Right kidney (tissue), 9 donors: ENCODE measurements around the gene C19orf81.
"Not testable (repeated sequence)": the region's sequence is repeated elsewhere in the genome, so short reads cannot be mapped to it uniquely, and the experiment has no call there.

Source experiments
- DNase-seq: peaks from one replicate; pipeline ENCODE4 v3.0.0-alpha.2; 2016
- long read RNA-seq, 8 donors: transcript quantifications; one replicate each; lab custom pipeline, GENCODE V29; 2026

The C19orf81 gene
- long read RNA-seq, donor 1, partial matches to known transcripts, result 6 of 21 reads
- long read RNA-seq, donor 1, other reads (novel, unspliced or antisense), result 11 of 21 reads
- long read RNA-seq, donor 2, partial matches to known transcripts, result 10 of 17 reads
- long read RNA-seq, donor 2, other reads (novel, unspliced or antisense), result 5 of 17 reads
- long read RNA-seq, donor 3, result 0 reads
- long read RNA-seq, donor 4, partial matches to known transcripts, result 10 of 18 reads
- long read RNA-seq, donor 4, other reads (novel, unspliced or antisense), result 7 of 18 reads
- long read RNA-seq, donor 5, partial matches to known transcripts, result 11 of 18 reads
- long read RNA-seq, donor 5, other reads (novel, unspliced or antisense), result 5 of 18 reads
- long read RNA-seq, donor 6, partial matches to known transcripts, result 12 of 13 reads
- long read RNA-seq, donor 6, other reads (novel, unspliced or antisense), result 0 of 13 reads
- long read RNA-seq, donor 7, transcript C19orf81-203 (2 exons, 477 nt), result major isoform, 8 of 39 reads
- long read RNA-seq, donor 7, partial matches to known transcripts, result 17 of 39 reads
- long read RNA-seq, donor 7, other reads (novel, unspliced or antisense), result 14 of 39 reads
- long read RNA-seq, donor 8, partial matches to known transcripts, result 9 of 10 reads
- long read RNA-seq, donor 8, other reads (novel, unspliced or antisense), result 0 of 10 reads

- DNase-seq, result no peak
Measured at GRCh38 chr19:50649433-50650391, at the start of gene C19orf81. TSS of gene C19orf81 (plus strand) at chr19:50649445. CDS start at chr19:50649445, 0 bp downstream.

- DNase-seq, result no peak
Measured at GRCh38 chr19:50601407-50602088, 47.7 kb upstream of the C19orf81 start.

- no peak for DNase-seq
Measured at GRCh38 chr19:50602089-50602422, 47.2 kb upstream of the C19orf81 start.

DNA sequence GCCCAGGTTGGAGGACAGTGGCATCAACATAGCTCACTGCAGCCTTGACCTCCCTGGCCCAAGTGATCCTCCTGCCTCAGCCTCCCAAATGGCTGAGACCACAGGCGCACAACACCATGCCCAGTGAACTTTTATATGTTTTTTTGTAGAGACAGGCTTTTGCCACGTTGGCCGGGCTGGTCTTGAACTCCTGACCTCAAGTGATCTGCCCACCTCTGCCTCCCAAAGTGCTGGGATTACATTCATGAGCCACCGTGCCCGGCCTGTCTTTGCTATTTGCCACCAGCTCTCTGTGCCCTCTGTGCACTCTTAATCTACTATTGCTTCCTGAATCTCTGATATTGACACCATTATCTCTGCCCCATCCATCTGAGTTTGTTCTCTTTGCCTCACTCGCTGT lies 46.7 kb upstream of the C19orf81 start:
- no peak for DNase-seq

DNA sequence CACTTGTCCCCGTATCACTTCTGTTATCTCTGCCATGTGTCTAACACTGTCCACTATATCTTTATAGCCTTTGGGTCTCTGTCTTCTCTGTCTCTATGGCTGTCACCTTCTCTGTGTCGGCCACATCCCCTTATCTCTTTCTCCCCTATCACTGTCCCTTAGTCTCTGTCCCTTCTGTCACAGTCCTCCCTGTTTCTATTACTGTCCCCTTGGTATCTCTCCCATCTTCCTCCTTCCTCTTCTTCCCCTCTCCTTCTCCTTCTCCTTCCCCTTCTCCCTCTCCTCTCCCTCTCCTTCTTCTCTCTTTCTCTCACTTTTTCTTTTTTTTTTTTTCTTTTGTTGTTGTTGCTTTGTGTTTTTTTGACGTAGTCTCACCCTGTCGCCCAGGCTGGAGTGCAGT lies 46.3 kb upstream of the C19orf81 start:
- DNase-seq, result no peak

DNA sequence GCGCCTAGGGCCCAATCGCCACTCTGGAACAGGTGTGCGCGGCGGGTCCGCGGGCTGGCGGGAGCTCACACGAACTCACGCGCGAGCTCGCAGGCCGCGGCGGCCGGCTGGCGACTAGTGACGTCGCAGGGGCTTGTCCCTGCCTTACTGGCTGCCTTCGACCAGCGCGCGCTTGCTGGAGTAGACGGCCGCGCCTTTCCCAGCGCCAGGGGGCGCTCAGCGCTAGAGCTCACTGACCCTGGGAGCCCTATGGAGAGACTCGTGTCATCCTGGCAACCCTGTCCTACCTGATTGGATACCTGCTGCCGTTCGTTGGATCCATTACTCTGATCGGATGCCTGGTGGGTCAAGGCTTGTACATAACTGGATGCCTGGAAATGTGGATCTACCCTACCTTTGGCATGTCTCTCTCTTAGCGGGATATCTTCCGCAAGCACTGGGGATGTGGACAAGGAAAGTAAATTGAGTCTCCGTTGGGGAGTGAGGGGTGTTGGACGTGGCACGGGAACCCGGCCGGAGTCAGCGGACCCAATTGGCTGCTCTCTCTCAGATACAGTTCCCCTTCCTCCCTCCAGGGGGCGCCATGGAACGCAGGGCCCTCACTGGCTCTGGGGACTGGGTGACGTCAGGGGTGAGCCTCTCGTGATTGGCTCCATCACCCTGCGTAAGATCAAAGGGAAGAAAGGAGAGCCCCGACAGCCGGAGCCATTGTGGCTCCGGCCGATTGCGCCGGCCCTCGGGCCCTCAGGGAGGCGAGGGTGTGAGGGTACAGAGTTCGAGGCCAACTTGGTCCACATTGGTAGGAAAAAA lies 44.8 kb upstream of the C19orf81 start:
- not testable (repeated sequence) for DNase-seq

GRCh38 chr19:50606059-50606836 lies 43.0 kb upstream of the C19orf81 start:
- DNase-seq, result not testable (repeated sequence)

GRCh38 chr19:50607388-50607787 lies 41.9 kb upstream of the C19orf81 start:
- DNase-seq, result no peak

GRCh38 chr19:50607874-50608785 lies 41.1 kb upstream of the C19orf81 start:
- DNase-seq, result peak; percentile 34

- DNase-seq, result not testable (repeated sequence)
Measured at GRCh38 chr19:50612504-50613404, 36.5 kb upstream of the C19orf81 start.

DNA sequence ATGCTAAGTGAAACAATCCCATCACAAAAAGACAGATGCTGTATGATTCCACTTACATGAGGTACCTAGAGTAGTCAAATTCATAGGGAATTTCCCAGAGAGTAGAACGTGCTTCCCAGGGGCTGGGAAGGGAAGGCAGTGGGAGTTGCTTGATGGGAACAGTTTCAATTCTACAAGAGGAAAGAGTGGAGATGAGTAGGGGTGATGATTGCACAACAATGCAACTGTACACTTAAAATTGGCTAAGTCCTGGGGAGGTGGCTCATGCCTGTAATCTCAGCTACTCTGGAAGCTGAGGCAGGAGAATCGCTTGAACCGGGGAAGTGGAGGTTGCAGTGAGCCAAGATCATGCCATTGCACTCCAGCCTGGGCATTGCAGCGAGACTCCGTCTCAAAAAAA lies 30.9 kb upstream of the C19orf81 start:
- not testable (repeated sequence) for DNase-seq

- not testable (repeated sequence) for DNase-seq
Measured at GRCh38 chr19:50619184-50619583, 30.1 kb upstream of the C19orf81 start.

DNA sequence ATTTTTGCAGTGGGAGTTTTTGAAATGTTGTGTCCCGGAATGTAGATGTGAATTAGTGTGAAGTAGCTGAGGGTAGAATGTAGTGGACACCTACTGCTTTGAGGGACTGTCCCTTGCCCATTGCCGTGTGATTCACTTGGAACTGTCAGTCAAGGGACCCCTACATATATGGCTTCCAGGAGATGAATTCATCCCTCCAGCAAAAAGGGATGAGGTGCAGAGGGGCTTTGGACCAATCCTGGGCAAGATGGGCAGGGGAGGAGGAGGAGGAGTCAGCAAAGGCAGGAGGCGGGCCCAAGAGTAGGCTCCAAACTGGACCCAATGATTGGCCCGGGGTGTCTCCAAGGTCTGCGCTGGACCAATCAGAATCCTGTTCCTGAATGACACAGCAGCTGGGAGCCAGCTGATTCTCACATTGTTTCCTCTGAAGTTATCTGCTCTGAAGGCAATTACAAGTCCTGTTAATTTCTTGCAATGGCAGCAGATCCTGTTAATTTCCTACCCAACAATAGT lies 28.8 kb upstream of the C19orf81 start:
- not testable (repeated sequence) for DNase-seq

DNA sequence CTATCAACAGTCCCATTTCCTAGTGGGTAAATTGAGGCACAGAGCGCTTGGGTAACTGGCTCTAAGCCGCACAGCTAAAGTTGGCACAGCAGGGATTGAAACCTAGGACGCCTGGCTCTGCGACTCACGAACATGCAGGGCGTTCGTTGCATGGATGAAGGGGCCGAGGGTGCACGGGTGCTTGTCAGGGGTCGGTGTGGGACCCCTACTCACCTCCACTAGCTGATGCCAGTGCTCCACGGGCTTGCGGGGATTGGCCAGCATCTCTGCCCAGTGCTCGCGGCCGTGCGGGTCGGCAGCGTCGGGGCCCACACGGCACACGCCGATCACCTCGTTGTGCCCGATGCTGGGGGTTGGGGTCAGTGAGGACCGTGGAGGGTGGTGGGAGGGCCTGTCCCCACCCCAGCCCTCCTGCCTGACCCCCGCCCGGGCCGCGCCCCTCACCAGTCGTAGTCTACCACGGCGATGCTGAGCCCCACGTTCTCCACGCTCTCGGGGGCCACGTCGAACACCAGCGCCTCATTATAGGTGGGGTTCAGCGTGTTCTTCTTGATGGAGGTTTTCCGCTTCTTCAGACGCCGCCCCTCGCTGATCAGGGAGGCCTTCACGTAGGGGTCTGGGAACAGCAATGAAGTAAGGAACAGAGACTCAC lies 24.2 kb upstream of the C19orf81 start:
- DNase-seq, result no peak

DNA sequence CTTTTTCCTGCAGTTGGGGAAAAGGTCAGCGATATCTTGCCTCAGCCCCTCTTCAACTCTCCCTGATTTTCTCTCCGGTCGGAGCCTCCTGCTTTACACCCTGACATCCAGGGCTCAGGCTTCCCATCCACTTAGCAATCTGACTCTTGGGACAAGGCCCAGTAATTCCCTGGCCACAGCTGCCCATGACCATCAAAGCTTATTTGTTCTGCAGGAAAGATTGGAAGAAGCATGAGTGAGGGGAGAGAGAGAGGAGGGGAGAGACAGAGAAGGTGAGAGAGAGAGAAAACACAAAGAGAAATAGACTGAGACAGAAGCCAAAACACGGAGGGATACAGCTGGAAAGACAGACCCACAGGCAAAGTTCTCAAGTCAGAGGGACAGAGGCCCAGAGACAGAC lies 23.2 kb upstream of the C19orf81 start:
- no peak for DNase-seq

DNA sequence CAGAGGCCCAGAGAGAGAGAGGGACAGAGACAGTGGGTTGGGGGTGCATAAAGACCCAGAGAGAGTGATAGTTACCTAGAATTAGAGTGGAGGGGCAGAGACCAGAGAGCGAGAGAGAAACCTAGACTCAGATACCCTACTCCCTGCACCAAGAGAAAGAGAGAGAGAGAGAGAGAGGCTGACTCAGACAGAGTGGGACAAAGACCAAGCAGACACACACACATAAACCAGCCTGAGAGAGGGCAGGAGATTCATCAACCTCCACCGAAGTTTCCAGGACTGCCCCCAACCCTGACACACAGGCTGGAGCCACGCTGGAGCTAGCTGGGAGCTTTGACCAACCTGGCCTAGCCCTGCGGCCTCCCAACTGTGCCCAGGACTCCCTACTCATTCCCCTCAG lies 22.4 kb upstream of the C19orf81 start:
- no peak for DNase-seq

DNA sequence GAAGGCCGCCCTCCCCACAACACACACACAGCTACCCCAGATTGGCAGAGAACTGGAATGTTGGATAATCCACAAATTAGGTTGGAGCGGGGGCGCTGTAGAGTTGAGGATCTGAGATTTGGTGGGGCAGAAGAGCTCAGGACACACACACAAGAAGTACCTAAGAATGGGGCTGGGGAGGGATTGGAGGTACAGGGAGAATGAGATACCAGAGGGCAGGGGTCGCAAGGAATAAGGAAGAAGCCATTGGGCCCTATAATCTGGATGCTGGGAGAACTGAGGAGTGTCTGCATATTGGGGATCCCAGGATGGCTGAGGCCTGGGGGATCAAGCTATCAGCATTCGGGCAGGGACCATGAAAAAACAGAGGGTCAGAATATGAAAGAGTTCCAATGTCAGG lies 21.1 kb upstream of the C19orf81 start:
- DNase-seq, result no peak
